GM12875 (cell line): ENCODE data around the gene ZNF469.
"Not testable (repeated sequence)": the region's sequence is repeated elsewhere in the genome, so short reads cannot be mapped to it uniquely, and the experiment has no call there.

Experiments used
- H3K4me3 ChIP-seq: one replicate; pipeline ENCODE4 v1.5.1; 2011; ENCODE audit warnings: low read depth, low read length, control low read depth
- TF ChIP-seq, protein P1 (sequence below): IDR thresholded peaks from 2 replicates; pipeline ENCODE4 v1.5.1; 2011; ENCODE audit warnings: low read depth, mild to moderate bottlenecking, control low read depth, inconsistent platforms, low read length, moderate library complexity, borderline replicate concordance; ENCODE audit not compliant: insufficient read depth

The ZNF469 gene

DNA sequence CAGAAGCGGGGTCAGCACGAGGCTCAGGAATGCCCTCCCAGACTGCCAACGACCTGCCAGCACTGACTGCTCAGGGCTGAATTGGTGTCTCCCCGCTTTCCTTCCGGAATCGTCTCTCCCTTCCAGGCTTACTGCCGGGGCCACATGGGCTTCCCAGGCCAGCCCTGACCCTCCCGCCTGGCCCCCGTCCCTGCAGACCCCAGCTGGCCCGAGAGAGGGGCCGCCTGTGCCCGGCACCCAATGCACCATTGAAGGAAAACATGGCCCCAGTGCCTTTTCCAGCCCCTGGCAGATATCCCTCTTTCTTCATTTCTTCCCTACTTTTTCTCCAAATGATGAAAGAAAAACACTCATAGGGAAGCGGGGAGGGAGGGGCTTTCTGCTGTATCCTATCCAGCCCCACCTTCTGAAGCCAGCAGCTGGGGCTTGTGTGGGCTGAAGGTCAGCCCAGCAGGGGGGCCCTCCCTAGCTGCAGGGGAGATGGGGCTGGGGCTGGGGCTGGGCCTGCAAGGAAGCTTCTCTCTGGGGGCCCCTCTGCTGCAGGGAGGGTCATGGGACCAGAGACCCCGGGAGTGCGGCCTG lies 25.9 kb downstream of the ZNF469 start:
- no peak overlapping the region for H3K4me3 ChIP-seq
- TF ChIP-seq, protein P1, sequence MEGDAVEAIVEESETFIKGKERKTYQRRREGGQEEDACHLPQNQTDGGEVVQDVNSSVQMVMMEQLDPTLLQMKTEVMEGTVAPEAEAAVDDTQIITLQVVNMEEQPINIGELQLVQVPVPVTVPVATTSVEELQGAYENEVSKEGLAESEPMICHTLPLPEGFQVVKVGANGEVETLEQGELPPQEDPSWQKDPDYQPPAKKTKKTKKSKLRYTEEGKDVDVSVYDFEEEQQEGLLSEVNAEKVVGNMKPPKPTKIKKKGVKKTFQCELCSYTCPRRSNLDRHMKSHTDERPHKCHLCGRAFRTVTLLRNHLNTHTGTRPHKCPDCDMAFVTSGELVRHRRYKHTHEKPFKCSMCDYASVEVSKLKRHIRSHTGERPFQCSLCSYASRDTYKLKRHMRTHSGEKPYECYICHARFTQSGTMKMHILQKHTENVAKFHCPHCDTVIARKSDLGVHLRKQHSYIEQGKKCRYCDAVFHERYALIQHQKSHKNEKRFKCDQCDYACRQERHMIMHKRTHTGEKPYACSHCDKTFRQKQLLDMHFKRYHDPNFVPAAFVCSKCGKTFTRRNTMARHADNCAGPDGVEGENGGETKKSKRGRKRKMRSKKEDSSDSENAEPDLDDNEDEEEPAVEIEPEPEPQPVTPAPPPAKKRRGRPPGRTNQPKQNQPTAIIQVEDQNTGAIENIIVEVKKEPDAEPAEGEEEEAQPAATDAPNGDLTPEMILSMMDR: no peak

DNA sequence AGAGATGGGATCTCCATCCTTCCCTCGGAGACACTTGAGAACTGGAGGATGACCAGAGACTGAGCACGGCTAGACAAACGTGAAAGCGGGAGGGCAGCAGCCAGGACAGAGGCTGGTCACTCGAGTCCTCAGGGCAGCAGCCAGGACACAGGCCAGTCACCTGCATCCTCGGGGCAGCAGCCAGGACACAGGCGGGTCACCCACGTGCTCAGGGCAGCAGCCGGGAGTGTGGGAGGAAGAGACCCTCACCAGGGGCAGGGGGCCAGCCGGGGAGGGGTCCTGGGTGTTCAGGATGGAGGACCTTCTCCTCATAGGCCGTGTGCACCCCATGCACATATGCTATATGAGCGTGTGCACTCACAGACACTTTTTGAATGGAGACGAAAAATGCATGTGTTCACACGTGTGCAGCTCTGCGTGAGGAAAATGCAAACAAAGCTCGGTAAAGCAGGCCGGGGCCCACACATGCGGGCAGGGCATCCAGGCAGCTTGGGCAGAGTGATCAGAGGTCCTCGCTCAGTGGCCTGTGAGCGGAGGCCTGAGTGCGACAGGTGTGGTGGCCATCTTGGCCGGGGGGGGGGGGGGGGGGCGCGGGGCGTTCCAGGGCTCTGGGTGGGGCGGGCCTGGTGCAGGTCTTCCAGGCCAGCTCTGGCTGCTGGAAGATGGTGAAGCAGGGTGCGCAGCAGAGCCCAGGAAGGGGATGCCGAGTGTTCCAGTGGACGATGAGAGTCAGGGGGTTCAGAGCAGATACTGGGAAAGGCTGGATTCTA lies 26.7 kb downstream of the ZNF469 start:
- no peak overlapping the region for H3K4me3 ChIP-seq
- TF ChIP-seq, protein P1: no peak

DNA sequence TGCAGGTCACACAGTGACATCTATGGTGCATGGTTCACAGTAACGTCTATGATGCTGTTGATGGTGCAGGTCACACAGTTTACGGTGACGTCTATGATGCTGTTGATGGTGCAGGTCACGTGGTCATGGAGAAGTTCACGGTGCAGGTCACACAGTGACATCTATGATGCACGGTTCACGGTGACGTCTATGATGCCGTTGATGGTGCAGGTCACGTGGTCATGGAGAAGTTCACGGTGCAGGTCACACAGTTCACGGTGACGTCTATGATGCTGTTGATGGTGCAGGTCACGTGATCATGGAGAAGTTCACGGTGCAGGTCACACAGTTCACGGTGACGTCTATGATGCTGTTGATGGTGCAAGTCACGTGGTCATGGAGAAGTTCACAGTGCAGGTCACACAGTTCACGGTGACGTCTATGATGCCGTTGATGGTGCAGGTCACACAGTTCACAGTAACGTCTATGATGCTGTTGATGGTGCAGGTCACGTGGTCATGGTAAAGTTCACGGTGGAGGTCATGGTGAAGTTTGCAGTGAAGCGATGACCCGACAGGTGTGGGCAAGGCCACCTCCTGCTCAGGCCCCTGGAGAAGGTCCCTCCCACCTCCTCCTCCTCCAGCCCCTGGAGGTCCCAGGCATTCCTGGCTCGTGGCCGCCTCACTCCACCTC lies 27.7 kb downstream of the ZNF469 start:
- not testable (repeated sequence) for H3K4me3 ChIP-seq

DNA sequence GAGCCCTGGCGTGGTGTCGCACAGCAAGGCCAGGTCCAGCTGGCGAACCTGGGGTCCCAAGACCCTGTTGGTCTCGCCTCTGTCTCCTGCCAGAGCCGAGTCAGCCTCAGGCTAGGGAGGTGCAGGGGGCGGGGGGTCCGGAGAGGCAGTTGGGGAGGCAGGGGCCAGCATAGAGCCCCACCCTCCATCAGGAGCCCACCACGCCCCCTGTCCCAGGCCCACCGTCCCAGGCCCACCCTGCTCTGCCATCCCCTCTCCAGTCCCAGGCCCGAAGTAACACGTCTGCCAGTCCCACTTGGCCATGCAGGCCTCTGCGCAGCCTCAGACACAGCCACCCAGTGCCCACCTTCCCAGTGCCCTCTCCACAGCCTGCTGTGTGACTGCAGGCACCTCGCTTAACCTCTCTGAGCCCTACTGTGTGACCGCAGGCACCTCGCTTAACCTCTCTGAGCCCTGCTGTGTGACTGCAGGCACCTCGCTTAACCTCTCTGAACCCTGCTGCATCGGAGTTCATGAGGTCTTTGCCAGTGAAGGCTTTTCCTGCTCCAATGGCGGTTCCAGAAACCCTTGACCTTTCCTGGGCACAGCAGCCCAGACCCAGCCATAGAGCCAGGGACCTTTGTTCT lies 29.3 kb downstream of the ZNF469 start:
- TF ChIP-seq, protein P1: no peak
- no peak overlapping the region for H3K4me3 ChIP-seq

DNA sequence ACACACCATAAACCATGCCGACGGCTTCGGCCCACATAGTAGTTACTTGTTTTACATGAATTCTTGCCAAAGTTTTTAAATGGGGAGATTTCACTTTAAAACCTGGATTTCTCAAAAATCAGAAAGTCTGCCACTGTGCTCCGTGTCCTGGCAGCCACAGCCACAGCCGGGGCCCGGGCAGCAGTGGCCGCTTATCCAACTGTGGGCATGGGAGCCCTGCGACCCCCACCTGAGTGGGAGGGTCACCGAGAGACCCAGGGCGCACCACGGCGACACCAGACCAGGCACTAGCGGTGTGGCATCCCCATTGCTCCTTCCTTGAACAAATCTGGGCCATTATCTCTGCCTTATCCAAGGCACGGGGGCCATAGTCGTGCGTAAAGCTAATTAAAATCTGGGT lies 30.0 kb downstream of the ZNF469 start:
- TF ChIP-seq, protein P1: no peak

DNA sequence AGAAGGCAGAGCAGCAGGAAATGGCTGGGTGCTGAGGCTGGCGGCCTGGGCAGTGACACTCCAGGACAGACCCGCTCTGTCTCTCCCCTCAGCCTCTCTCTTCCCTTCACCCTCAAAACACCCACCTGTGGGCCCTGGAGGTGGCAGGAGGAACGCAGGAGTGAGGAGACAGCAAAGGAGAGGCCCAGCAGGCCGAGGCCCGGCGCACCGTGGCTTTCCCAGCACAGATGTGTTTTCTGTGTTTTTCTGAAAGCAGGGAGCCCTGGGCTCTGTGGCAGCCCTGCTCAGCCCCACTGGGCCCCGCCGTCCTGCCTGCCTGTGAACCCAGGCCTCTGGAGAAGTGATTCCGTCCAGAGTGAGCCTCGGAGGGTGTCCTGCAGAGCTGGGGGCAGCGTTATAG lies 30.5 kb downstream of the ZNF469 start:
- TF ChIP-seq, protein P1: no peak

More for the DNA sequence above, 30.0 kb downstream of the ZNF469 start:
- H3K4me3 ChIP-seq: no peak overlapping the region

DNA sequence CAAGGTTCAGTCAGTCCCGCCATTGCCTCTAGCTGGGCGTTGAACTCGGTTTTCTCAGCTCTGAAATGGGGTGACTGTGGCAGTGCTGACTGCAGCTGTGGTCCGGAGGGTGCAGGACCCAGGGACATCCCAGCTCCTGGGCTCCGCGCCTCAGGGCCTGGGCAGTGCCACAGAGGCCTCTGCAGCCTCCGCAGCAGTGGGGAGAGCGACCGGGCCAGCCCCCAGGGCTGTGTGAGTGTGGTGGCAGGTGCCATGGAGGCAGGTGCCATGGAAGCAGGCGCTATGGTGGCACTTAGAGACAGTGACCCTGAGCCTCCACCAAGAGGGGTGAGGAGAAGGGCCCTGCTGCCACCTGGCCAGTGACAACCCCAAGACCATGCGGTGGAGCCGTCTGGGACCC lies 30.9 kb downstream of the ZNF469 start:
- TF ChIP-seq, protein P1: no peak
- no peak overlapping the region for H3K4me3 ChIP-seq

More for the DNA sequence above, 30.5 kb downstream of the ZNF469 start:
- no peak overlapping the region for H3K4me3 ChIP-seq
